Measurements from ENCODE around the gene OBI1.
A peak's percentile ranks its signal among the peaks of the same experiment; 100 is the strongest.

The OBI1 gene

GRCh38 chr13:78598116-78598781 is 60.7 kb downstream of the OBI1 start:
- no peaks in the 10 kb centered on the region for H3K9me3 ChIP-seq (ENCODE audit: low read depth, low read length)
- no peak for DNase-seq (ENCODE audit: low read depth, low spot score)
- H3K36me3 ChIP-seq (ENCODE audit: insufficient read depth, low read length): no peaks in the 10 kb centered on the region; the same call in 1 of the 2 replicates
- no peak overlapping the region for H3K27ac ChIP-seq
- TF ChIP-seq POLR2AphosphoS5 (IDR thresholded peaks at IDR 0.05; ENCODE audit: borderline replicate concordance, low read depth, low read length) (no peak), EZH2 (IDR thresholded peaks at IDR 0.05) (no peak), FOXP2 (optimal IDR thresholded peaks at IDR 0.05; ENCODE audit: control extremely low read depth, extremely low read length, insufficient read depth) (no peak)
- no peak overlapping the region for H3K4me3 ChIP-seq
- peak overlapping the region; percentile 20 for H3K9ac ChIP-seq (ENCODE audit: insufficient read length)

DNA sequence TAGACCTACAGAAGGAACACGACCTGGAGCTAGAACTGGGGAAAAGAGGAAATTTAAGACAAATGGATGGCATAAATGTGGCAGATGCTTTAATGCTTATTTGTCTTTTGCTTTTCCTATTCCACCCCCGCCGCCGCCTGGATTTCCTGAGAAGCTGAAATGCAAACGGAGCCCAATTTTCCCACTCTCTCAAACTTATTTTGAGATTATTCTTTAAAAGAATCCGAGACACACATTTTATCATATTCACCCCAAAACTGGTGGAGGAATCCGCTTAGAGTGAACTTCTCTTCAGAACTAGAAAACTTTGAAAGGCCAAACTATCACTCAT is 61.4 kb downstream of the OBI1 start:
- DNase-seq (ENCODE audit: low read depth, low spot score): no peak
- no peak overlapping the region for H3K4me3 ChIP-seq
- no peaks in the 10 kb centered on the region; the same call in 1 of the 2 replicates for H3K36me3 ChIP-seq (ENCODE audit: insufficient read depth, low read length)
- no peak overlapping the region for H3K27ac ChIP-seq
- H3K9ac ChIP-seq (ENCODE audit: insufficient read length): no peak overlapping the region
- no peaks in the 10 kb centered on the region for H3K9me3 ChIP-seq (ENCODE audit: low read depth, low read length)
- TF ChIP-seq FOXP2 (optimal IDR thresholded peaks at IDR 0.05; ENCODE audit: control extremely low read depth, extremely low read length, insufficient read depth): no peak
- no peak for TF ChIP-seq POLR2AphosphoS5 (IDR thresholded peaks at IDR 0.05; ENCODE audit: borderline replicate concordance, low read depth, low read length)
- no peak for TF ChIP-seq EZH2 (IDR thresholded peaks at IDR 0.05)

- Histone ChIP-seq H3K4me3 (no peak overlapping the region), H3K27ac (no peak overlapping the region), H3K36me3 (ENCODE audit: insufficient read depth, low read length) (no peaks in the 10 kb centered on the region; the same call in 1 of the 2 replicates), H3K9me3 (ENCODE audit: low read depth, low read length) (no peaks in the 10 kb centered on the region), H3K9ac (ENCODE audit: insufficient read length) (no peak overlapping the region)
- no peak for TF ChIP-seq FOXP2 (optimal IDR thresholded peaks at IDR 0.05; ENCODE audit: control extremely low read depth, extremely low read length, insufficient read depth)
- TF ChIP-seq EZH2 (IDR thresholded peaks at IDR 0.05): no peak
- TF ChIP-seq POLR2AphosphoS5 (IDR thresholded peaks at IDR 0.05; ENCODE audit: borderline replicate concordance, low read depth, low read length): no peak
- no peak for DNase-seq (ENCODE audit: low read depth, low spot score)
Observed at GRCh38 chr13:78596736-78597601, 62.0 kb downstream of the OBI1 start.

DNA sequence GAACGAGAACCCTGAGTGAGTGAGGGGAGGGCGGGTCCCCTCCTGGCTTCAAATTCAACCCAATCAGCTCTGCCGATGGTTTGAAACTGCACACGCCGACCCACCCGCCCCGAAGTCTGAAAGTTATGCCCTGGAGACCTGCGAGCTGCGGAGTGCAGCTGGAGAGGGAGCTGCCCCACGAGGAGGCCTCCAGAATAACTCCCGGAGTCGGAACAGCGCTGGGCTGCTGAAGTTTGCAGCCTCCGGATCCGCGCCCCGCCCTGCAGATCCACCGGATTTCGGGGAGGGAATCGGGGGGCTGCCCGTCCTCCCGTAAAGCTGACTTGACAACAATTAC is 62.6 kb downstream of the OBI1 start:
- Histone ChIP-seq H3K27ac (no peak overlapping the region), H3K9ac (ENCODE audit: insufficient read length) (no peak overlapping the region), H3K36me3 (ENCODE audit: insufficient read depth, low read length) (no peaks in the 10 kb centered on the region; the same call in 1 of the 2 replicates), H3K4me3 (no peak overlapping the region), H3K9me3 (ENCODE audit: low read depth, low read length) (no peaks in the 10 kb centered on the region)
- DNase-seq (ENCODE audit: low read depth, low spot score): no peak
- TF ChIP-seq POLR2AphosphoS5 (IDR thresholded peaks at IDR 0.05; ENCODE audit: borderline replicate concordance, low read depth, low read length) (no peak), FOXP2 (optimal IDR thresholded peaks at IDR 0.05; ENCODE audit: control extremely low read depth, extremely low read length, insufficient read depth) (no peak), EZH2 (IDR thresholded peaks at IDR 0.05) (no peak)

DNA sequence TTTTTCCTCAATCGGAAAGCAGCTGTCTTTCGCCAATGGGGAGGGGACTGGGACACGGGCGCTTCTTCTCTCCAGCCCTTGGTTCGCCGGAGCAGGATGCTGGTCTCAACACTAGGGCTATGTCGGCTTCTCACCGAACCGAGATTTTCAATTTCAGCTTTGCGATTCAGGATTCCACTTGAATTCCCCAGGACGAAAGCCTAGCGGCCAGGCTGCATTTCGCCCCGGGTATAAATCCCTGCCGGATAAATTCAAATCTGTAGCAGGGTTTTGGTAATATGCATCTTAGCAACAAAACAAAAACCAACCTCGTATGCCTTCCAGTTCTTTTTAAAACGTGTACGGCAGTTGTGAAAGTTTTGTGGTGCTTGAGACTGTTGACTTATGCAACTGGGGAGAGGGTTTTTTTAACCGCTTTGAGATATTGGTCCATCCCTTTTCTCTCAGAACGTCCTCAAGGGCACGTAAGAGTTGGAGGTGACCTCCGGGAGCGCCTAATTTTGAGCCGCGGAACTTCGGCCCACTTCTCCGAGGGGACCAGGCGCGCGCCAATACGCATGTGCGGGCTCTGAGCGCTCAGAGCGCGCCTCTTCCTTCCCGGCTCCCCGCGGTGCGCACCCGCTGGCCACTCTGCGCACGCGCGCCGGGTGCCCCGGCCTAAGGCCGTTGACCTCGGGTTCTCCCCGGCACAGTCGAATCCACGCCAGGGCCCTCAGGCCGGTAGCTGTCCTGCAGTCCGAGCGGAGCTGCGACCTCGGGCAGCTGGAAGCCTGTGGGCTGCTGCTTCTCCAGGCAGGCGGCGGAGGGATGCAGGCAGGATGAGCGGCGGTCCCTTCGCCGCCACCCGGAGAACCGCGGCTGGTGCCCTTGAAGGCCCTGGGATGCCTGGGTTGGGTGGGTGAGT is 63.2 kb downstream of the OBI1 start:
- no peak overlapping the region for H3K4me3 ChIP-seq
- no peak overlapping the region for H3K27ac ChIP-seq
- DNase-seq (ENCODE audit: low read depth, low spot score): no peak
- H3K9ac ChIP-seq (ENCODE audit: insufficient read length): no peak overlapping the region
- H3K36me3 ChIP-seq (ENCODE audit: insufficient read depth, low read length): no peaks in the 10 kb centered on the region
- H3K9me3 ChIP-seq (ENCODE audit: low read depth, low read length): no peaks in the 10 kb centered on the region
- TF ChIP-seq FOXP2 (optimal IDR thresholded peaks at IDR 0.05; ENCODE audit: control extremely low read depth, extremely low read length, insufficient read depth) (no peak), POLR2AphosphoS5 (IDR thresholded peaks at IDR 0.05; ENCODE audit: borderline replicate concordance, low read depth, low read length) (no peak), EZH2 (IDR thresholded peaks at IDR 0.05) (no peak)

- TF ChIP-seq POLR2AphosphoS5 (IDR thresholded peaks at IDR 0.05; ENCODE audit: borderline replicate concordance, low read depth, low read length): no peak
- TF ChIP-seq FOXP2 (optimal IDR thresholded peaks at IDR 0.05; ENCODE audit: control extremely low read depth, extremely low read length, insufficient read depth): no peak
- no peak for TF ChIP-seq EZH2 (IDR thresholded peaks at IDR 0.05)
- no peak for DNase-seq (ENCODE audit: low read depth, low spot score)
- Histone ChIP-seq H3K36me3 (ENCODE audit: insufficient read depth, low read length) (no peaks in the 10 kb centered on the region), H3K27ac (no peak overlapping the region), H3K9me3 (ENCODE audit: low read depth, low read length) (no peaks in the 10 kb centered on the region), H3K4me3 (no peak overlapping the region), H3K9ac (ENCODE audit: insufficient read length) (no peak overlapping the region)
Observed at GRCh38 chr13:78594456-78594975, 64.4 kb downstream of the OBI1 start.

DNA sequence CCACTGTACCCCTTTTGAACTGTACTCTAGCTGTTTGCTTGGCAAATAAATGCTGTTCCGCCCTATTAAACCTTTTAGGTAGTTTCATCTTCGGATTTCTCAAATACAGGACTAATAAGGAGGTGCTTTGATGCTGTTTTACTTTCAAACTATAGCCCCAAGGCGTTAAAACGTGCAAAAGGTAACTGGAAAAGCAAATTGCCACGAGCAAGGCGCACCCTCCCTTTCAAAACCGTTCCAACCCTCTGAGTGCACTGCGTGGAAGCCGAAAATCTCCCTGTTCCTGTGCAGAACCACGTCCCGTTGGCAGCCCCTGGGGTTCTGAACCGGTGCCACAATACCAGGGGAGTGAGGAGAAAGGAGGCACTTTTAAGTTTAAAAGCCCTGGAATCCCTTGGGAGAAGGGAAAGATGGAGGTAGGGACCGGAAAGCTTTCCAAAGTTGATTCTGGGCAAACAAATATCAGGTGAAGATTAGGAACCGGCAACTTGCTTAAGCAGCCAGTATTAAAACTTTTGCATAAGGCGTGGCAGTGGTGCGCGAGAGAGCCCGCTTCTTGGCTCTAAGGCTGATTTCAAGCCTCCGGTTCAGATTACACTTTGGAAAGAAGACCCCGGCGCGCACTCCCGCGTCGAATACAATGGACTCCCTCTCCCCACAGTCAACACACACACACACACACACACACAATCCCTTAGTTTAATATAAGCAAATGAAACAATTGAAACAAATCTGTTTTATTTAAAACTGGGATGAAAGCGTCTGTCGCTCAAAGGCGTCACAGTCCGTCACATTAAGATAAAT is 65.1 kb downstream of the OBI1 start:
- Histone ChIP-seq H3K9ac (ENCODE audit: insufficient read length) (no peak overlapping the region), H3K27ac (no peak overlapping the region), H3K4me3 (no peak overlapping the region), H3K36me3 (ENCODE audit: insufficient read depth, low read length) (no peaks in the 10 kb centered on the region), H3K9me3 (ENCODE audit: low read depth, low read length) (no peaks in the 10 kb centered on the region)
- DNase-seq (ENCODE audit: low read depth, low spot score): no peak
- no peak for TF ChIP-seq EZH2 (IDR thresholded peaks at IDR 0.05)
- no peak for TF ChIP-seq POLR2AphosphoS5 (IDR thresholded peaks at IDR 0.05; ENCODE audit: borderline replicate concordance, low read depth, low read length)
- TF ChIP-seq FOXP2 (optimal IDR thresholded peaks at IDR 0.05; ENCODE audit: control extremely low read depth, extremely low read length, insufficient read depth): no peak

All from SK-N-MC (cell line).